NCI-H82 treated with DMSO at 0.1 percent for 48 hours (cell line): ENCODE data around the gene SCP2.
A peak's percentile ranks its signal among the peaks of the same experiment; 100 is the strongest.
"Not testable (repeated sequence)": the region's sequence is repeated elsewhere in the genome, so short reads cannot be mapped to it uniquely, and the experiment has no call there.

Source experiments
- DNase-seq: peaks from one replicate; lab custom pipeline; 2025; ENCODE audit not compliant: unreplicated experiment; lab: John Stamatoyannopoulos, UW

Gene SCP2

GRCh38 chr1:52967666-52968065, 40.6 kb downstream of the SCP2 start:
- DNase-seq, result no peak

DNA sequence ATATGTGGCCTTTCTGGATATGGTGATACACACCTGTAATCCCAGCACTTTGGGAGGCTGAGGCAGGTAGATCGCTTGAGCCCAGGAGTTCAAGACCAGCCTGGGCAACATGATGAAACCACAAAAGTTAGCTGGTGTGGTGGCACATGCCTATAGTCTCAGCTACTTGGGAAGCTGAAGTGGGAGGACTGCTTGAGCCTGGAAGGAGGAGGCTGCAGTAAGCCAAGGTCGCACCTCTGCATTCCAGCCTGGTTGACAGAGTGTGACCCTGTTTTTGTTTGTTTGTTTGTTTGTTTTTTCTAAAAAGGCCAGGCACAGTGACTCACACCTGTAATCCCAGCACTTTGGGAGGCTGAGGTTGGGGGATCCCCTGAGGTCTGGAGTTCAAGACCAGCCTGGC, 42.2 kb downstream of the SCP2 start:
- DNase-seq, result not testable (repeated sequence)

DNA sequence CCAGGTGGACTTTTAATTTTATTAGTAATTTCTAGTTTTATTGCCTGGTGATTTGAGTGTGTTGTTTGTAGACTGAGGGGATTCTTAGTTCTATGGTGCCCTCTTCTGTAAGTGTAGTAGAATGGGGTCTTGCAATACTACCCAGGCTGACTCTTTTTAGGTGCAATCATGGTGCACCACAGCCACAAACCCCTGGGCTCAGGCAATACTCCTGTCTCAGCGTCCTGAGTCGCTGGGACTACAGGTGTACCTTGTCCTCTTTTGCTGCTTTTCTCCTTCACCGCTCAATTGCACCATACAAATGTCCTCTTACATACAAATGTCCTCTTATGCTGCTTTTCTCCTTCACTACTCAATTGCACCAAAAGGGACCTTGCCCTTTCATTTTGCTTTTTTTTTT, 43.1 kb downstream of the SCP2 start:
- DNase-seq, result peak; percentile 32

DNA sequence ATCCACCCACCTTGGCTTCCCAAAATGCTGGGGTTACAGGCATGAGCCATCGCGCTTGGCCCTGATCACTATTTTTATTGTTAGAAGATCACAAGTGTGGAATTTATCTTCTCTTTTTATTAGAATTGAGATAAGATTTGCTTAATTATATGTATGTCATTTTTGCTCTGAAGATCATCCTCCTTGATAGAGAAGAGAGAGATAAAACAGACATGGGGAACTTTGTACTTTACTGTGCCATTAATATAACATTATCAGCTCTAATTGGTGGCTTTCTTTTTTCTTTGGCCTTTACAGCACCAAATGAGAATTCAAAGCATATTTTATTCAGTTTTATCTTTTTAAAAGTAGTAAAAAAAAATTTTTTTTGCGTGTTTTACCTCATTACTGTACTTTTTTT, 46.8 kb downstream of the SCP2 start:
- DNase-seq, result no peak

DNA sequence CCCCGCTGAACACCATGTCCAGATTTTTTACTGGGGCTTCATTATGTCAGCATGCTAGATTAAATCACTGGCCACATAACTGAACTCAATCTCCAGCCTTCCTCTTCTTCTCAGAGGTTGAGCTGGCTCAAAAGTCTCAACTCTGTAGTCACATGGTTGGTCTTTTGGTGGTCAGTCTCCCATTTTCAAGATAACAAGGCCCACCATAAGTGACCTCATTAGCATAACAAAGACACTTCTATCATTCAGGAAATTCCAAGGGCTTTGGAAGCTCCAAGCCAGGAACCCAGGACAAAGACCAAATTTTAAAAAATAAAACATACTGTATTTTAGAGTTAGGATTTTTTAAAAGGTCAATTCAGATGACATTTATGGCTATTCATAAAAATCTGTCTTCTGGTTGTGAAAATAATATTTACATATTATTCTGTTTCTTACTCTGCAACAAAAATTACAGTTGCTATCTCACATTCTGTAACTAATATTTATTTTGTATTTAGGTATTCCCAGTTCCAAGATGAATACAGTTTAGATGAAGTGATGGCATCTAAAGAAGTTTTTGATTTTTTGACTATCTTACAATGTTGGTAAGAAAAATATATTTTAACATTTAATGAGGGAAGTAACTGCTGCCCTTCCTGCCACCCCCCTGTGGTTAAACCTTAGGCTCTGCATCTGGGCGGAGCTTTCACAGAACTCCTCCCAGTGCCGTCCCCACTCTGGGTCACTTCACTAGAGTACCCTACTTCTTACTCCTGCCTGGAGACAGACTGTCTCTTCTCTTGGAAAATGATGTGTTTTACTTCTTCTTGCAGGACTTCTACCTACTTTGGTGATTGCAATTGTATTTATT, 49.3 kb downstream of the SCP2 start:
- DNase-seq, result no peak

DNA sequence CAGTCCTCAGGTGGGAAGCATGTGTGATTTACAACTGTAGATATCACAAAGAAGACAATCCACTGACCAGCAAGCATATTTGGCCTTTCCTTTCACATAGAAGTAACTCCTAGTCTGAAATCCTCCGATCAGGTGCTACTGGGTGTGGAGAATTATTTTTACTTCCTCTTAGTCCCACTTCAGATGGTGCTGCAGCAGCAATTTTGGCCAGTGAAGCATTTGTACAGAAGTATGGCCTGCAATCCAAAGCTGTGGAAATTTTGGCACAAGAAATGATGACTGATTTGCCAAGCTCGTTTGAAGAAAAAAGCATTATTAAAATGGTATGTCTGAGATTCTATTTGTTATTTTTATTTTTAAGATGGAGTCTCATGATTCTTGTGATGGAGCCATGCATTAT, 51.0 kb downstream of the SCP2 start:
- DNase-seq, result no peak

DNA sequence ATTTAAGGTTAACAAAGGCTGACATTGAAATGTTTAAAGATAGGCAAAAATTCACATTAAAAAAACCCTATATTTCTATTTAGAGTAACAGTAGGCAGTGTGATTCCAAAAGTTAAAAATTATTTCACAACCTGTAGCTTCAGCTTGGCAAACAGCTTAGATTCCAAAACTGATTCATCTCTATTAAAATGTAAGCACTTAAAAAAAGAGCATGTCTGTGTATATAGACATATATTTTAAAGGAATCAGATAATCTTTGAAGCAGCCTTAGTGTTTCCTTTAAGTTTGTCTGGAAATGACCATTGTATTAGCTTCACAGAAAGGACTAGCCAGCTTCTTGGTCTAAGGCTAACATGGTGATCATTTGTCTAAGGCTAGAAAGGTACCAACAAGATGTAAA, 65.7 kb downstream of the SCP2 start:
- DNase-seq, result not testable (repeated sequence)

- no peak for DNase-seq
These were observed 67.6 kb downstream of the SCP2 start for GRCh38 chr1:52994656-52995055.

GRCh38 chr1:52996653-52997052, 69.6 kb downstream of the SCP2 start:
- DNase-seq, result no peak

DNA sequence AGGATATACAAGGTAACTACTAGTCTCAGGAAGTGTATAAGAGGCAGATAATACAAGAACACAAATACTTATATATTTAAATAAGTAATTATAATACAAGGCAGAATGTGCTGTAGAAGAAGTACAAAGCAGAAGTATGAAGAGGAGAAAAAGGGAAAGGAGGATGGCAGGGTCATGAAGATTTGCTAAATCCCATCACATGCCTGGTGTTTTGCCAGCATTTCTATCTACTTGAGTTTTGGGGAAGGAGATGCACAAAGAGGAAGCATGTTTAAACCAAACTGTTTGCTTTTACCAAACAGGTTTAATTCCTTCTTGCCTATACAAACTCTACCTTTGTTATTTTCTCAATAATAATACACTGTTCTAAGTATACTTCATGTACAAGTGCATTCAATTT, 74.1 kb downstream of the SCP2 start:
- DNase-seq, result no peak

- not testable (repeated sequence) for DNase-seq
These were observed 79.5 kb downstream of the SCP2 start for GRCh38 chr1:53006612-53007011.

DNA sequence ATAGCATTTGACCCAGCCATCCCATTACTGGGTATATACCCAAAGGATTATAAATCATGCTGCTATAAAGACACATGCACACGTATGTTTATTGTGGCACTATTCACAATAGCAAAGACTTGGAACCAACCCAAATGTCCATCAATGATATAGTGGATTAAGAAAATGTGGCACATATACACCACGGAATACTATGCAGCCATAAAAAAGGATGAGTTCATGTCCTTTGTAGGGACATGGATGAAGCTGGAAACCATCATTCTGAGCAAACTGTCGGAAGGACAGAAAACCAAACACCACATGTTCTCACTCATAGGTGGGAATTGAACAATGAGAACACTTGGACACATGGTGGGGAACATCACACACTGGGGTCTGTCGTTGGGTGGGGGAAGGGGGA, 83.2 kb downstream of the SCP2 start:
- not testable (repeated sequence) for DNase-seq

GRCh38 chr1:53011175-53011574, 84.1 kb downstream of the SCP2 start:
- no peak for DNase-seq

GRCh38 chr1:53014791-53015507, 87.9 kb downstream of the SCP2 start:
- peak; percentile 58 for DNase-seq

GRCh38 chr1:53015508-53015860, 88.4 kb downstream of the SCP2 start:
- DNase-seq, result no peak

DNA sequence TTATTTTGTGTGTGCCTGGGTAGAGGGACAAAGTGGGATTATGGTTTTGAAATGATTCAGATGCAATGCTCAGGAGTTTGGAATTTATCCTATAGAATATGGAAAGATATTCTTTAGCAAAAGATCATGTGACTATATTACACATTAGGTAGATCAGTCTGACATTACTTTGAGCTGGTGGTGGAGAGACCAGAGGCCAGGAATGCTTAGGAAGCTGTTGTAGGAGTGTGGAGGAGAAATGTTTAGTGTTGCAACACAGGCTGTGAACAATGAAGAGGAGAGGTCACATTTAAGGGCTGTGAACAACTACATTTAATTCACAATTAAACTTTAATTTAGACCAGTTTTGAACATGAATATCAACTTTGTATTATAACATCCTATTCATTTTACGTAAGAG, 89.6 kb downstream of the SCP2 start:
- DNase-seq, result no peak

DNA sequence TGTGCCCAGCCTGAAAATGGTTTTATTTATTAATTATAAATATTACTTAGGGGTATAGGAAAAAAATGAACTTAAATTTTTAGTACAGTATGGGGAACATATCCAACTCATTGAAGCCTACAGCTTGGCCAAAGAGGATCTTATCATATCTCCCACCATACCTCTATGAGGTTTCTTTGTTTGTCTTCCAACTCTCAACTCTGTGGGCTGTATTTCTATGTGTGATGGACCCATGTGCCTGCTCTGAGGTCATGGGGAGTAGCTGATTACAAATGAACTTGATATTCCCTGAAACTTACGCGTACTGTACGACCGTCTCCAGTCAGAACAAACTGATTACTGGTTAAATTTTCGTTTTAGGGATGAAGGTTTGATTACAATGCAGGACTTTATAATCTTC, 93.5 kb downstream of the SCP2 start:
- DNase-seq, result no peak

DNA sequence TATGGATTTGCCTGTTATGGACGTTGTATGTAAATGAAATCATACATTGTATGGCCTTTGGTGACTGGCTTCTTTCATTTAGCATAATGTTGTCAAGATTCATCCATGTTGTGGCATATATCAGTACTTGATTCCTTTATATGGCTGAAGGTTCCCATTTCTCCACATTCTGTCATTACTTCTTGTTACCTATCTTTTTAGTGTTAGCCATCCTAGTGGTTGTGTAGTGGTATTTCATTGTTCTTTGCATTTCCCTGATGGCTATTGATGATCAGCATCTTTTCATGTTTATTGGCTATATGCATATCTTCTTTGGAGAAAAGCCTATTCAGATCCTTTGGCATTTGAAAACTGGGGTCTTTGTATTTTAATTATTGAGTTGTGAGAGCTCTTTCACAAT, 95.1 kb downstream of the SCP2 start:
- no peak for DNase-seq

- no peak for DNase-seq
These were observed 96.5 kb downstream of the SCP2 start for GRCh38 chr1:53023546-53023945.

GRCh38 chr1:53024117-53024516, 97.0 kb downstream of the SCP2 start:
- DNase-seq, result no peak

DNA sequence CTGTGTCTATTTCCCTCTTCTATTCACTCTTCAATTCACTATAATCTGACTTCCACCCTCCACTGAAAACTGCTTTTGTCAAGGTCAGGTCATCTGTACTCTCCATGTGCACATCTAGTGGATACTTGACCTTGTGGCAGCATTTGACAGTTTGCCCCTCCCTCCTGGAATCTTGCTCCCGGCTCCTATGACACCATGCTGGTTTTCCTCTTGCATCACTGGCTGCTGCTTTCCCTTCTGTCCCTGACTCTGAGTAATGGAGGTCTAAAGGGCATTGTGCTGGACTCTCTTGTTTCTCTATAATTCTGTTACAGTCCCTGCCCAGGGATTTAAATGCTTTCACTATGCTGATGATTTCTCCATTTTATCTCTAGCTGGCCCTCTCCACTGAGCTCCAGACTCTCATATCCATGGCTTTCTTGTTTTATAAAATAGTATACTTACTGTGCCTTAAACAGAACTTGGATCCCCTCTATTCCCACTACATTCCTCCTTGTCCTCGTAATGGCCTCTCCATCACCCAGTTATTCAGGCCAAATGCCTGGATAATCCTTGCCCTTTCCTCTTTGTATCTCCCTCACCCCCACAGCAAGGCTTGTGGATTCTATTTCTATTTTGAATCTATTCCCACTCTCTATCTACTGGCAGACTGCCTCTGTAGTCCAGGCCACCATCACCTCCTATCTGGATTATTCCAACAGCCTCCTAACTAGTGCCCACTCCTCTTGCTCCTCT, 98.1 kb downstream of the SCP2 start:
- DNase-seq, result no peak

DNA sequence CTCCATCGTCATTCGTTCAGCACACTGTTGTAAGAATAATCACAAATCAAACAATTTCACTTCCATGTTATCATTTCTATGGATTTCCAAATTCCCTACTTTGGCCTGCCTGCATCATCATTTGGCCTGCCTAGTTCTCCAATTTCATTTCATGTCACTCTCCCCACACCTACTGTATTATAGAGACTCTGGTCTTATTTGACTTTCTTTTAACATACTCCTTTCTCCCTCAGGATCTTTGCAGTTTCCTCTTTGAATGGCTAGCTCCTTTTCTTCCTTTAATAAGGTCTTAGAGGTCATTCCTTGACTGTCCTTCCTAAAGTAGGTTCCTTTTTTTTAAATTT, 98.7 kb downstream of the SCP2 start:
- DNase-seq, result no peak
